GM23338 (cell line): ENCODE measurements around the gene TRIM27.

Experiments
- CREB1 ChIP-seq: fragments of 250-450 bp; sonication (Bioruptor Pico); IDR thresholded peaks from 2 replicates; pipeline ENCODE4 v1.5.0; 2020; ENCODE audit warnings: low read depth, mild to moderate bottlenecking, moderate library complexity
- CTCF ChIP-seq, 2 experiments: fragments of 200-600 bp in 1 of 2; sonication (generic) in 1 of 2; conservative IDR thresholded peaks; 2 replicates each; pipeline versions ENCODE4 v1.5.1 to v1.6.1; 2016 to 2017; ENCODE audit warnings: antibody characterized with exemption in 2 of 2, low read depth in 2 of 2, mild to moderate bottlenecking in 2 of 2, moderate library complexity in 1 of 2
- EZH2 ChIP-seq: fragments of 200-600 bp; sonication (generic); IDR thresholded peaks from one replicate; pipeline ENCODE4 v1.8.0; 2017; ENCODE audit warnings: antibody characterized with exemption, mild to moderate bottlenecking, low read depth; ENCODE audit not compliant: unreplicated experiment
- EZH2phosphoT487 ChIP-seq: fragments of 200-600 bp; sonication (generic); IDR thresholded peaks from one replicate; pipeline ENCODE4 v1.8.1; 2018; ENCODE audit warnings: antibody characterized with exemption; ENCODE audit not compliant: unreplicated experiment
- JUNB ChIP-seq: IDR thresholded peaks from one replicate; pipeline ENCODE4 v1.6.1; 2016; ENCODE audit warnings: antibody characterized with exemption; ENCODE audit not compliant: unreplicated experiment
- POLR2AphosphoS5 ChIP-seq: IDR thresholded peaks from 2 replicates; pipeline ENCODE4 v1.6.1; 2016; ENCODE audit warnings: antibody characterized with exemption, low read depth
- REST ChIP-seq: IDR thresholded peaks from one replicate; pipeline ENCODE4 v1.6.1; 2018; ENCODE audit warnings: antibody characterized with exemption; ENCODE audit not compliant: unreplicated experiment
- ZNF114 ChIP-seq: fragments of 250-450 bp; sonication (Bioruptor Pico); IDR thresholded peaks from 2 replicates; pipeline ENCODE4 v1.5.0; 2020; ENCODE audit warnings: mild to moderate bottlenecking, moderate library complexity

GRCh38 chr6:28956331-28956730 lies 32.5 kb upstream of the TRIM27 start:
- TF ChIP-seq POLR2AphosphoS5, result no peak
- no peak for TF ChIP-seq CTCF (conservative IDR thresholded peaks at IDR 0.05; ENCODE audit: low read depth in 2 of 2)
- no peak for TF ChIP-seq EZH2
- TF ChIP-seq CREB1 (CRISPR knock-in tag), result no peak
- TF ChIP-seq REST, result no peak
- no peak for TF ChIP-seq EZH2phosphoT487
- TF ChIP-seq JUNB, result no peak
- TF ChIP-seq ZNF114 (CRISPR knock-in tag), result no peak
